ENCODE data around the gene ANKRD39.

DNA sequence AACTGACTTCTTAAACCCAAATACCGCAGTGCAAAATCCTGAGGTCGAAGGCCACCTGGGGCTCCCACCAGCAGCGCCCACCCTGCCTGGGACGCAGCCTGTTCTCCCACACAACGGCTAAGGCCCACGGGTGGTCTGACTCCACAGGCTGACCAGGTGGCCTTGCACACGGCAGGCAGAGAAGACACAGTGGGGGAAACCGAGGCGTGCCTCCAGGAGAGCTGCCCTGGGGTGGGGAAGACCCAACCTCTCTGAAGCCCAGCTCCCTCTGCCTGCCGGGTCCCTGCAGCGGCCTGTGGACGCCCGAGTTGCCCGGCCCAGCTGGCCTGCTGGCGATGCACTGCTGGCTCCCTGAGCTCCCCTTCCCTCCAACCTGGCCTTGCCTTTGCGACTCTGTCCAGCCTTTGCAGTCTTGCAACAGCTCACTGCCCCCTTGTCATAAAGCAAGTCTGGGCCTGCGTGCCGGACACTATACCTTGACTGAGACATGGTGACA lies 21.8 kb upstream of the ANKRD39 start:
- TF ChIP-seq POLR2A (IDR thresholded peaks at IDR 0.05) = no peak
- TF ChIP-seq CTCF (IDR thresholded peaks at IDR 0.05) = no peak
- TF ChIP-seq EP300 (IDR thresholded peaks at IDR 0.05) = no peak

Data from gastroesophageal sphincter (tissue), 3 donors.